ENCODE measurements around the gene FOXE1. TPM values are rescaled to one million over a fixed set of nuclear protein-coding genes. Genes with fewer than 3 reads are reported as not detected.

FOXE1 gene
- polyA plus RNA-seq, 1 experiment = 0.07 TPM

DNA sequence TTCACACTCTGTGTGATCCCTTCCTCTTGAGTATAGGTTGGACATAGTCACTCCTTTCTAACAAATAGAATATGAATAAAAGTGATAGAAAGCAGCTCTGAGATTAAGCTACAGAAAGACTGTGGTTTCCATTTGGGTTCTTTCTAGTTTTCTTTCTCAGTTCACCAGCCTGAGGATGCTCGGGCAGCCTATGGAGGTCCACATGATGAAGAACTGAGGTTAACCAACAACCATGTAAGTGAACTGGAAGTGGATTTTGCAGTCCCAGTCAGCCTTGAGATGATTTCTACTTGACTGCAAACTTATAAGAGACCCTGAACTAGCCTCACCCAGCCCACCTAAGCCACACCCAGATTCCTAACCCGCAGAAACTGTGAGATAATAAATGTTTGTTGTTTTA lies 10.1 kb upstream of the FOXE1 start:
- H3K27ac ChIP-seq (ENCODE audit: low read depth, low read length) = no peak overlapping the region
- no peaks in the 10 kb centered on the region for H3K9me3 ChIP-seq (ENCODE audit: control insufficient read depth, insufficient read depth, low read length)
- no peak for DNase-seq (ENCODE audit: low read depth, low spot score)
- POLR2A ChIA-PET = no interaction called here
- CTCF ChIA-PET = interaction anchor here (1.7 kb wide), 1 partner anchor 24 kb away, joined by 3 read pairs; no protein-coding TSS in a partner anchor
- peaks cover 30% of the 10 kb centered on the region for H3K27me3 ChIP-seq (ENCODE audit: control insufficient read depth, insufficient read depth, low read length)
- TF ChIP-seq, protein P1, sequence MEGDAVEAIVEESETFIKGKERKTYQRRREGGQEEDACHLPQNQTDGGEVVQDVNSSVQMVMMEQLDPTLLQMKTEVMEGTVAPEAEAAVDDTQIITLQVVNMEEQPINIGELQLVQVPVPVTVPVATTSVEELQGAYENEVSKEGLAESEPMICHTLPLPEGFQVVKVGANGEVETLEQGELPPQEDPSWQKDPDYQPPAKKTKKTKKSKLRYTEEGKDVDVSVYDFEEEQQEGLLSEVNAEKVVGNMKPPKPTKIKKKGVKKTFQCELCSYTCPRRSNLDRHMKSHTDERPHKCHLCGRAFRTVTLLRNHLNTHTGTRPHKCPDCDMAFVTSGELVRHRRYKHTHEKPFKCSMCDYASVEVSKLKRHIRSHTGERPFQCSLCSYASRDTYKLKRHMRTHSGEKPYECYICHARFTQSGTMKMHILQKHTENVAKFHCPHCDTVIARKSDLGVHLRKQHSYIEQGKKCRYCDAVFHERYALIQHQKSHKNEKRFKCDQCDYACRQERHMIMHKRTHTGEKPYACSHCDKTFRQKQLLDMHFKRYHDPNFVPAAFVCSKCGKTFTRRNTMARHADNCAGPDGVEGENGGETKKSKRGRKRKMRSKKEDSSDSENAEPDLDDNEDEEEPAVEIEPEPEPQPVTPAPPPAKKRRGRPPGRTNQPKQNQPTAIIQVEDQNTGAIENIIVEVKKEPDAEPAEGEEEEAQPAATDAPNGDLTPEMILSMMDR (IDR thresholded peaks at IDR 0.05; ENCODE audit: low read depth, low read length) = no peak
- H3K4me3 ChIP-seq (ENCODE audit: low read depth, low read length) = no peak overlapping the region

DNA sequence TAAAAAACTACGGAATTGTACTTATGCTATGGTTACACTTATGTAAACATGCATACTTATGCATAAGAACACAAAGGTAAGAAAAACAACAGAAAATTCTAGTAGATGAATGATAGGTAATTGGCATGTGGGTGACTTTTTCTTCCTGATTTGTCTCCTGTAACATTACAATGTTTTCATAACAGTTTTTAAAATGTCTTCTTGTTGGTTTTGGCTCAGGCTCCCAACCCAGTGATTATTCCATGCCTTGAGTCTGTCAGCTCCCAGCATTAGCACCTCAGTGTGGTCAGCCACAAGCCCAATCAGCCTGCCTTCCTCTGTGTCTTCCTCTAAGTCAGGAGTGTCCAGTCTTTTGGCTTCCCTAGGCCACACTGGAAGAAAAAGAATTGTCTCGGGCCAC lies 7.9 kb upstream of the FOXE1 start:
- H3K27ac ChIP-seq (ENCODE audit: low read depth, low read length) = no peak overlapping the region
- H3K27me3 ChIP-seq (ENCODE audit: control insufficient read depth, insufficient read depth, low read length) = peaks cover 52% of the 10 kb centered on the region
- DNase-seq (ENCODE audit: low read depth, low spot score) = no peak
- TF ChIP-seq, protein P1 (IDR thresholded peaks at IDR 0.05; ENCODE audit: low read depth, low read length) = no peak
- no peaks in the 10 kb centered on the region for H3K9me3 ChIP-seq (ENCODE audit: control insufficient read depth, insufficient read depth, low read length)
- POLR2A ChIA-PET = no interaction called here
- CTCF ChIA-PET = interaction anchor here (1.2 kb wide), 1 partner anchor 132 kb away, joined by 3 read pairs; no protein-coding TSS in a partner anchor
- no peak overlapping the region for H3K4me3 ChIP-seq (ENCODE audit: low read depth, low read length)

DNA sequence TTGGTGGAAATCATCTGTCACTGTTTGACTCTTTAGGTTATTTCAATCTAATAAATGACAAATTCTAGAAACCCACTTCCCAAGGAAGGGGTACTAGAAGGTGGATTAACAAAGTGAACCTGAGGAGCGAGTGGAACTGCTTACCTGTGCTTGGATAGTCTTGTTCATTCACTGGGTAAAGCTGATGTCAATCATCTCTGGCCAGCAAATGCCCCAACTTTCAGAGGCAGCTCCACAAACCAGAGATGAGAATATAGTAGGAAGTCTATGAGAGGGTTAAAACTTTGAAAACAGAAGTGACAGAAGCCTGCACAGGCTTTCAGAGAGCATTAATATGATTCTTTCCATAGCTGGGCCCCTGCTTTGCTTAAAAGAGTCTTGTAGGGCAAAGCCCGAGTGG lies 7.3 kb upstream of the FOXE1 start:
- ChIA-PET POLR2A (no interaction called here), CTCF (interaction anchor here (1.0 to 1.2 kb wide), 2 partner anchors 55 to 132 kb away, joined by 3 read pairs; no protein-coding TSS in a partner anchor)
- Histone ChIP-seq H3K9me3 (ENCODE audit: control insufficient read depth, insufficient read depth, low read length) (no peaks in the 10 kb centered on the region), H3K27me3 (ENCODE audit: control insufficient read depth, insufficient read depth, low read length) (peaks cover 56% of the 10 kb centered on the region), H3K27ac (ENCODE audit: low read depth, low read length) (no peak overlapping the region), H3K4me3 (ENCODE audit: low read depth, low read length) (no peak overlapping the region)
- TF ChIP-seq, protein P1 (IDR thresholded peaks at IDR 0.05; ENCODE audit: low read depth, low read length) = no peak
- DNase-seq (ENCODE audit: low read depth, low spot score) = no peak

DNA sequence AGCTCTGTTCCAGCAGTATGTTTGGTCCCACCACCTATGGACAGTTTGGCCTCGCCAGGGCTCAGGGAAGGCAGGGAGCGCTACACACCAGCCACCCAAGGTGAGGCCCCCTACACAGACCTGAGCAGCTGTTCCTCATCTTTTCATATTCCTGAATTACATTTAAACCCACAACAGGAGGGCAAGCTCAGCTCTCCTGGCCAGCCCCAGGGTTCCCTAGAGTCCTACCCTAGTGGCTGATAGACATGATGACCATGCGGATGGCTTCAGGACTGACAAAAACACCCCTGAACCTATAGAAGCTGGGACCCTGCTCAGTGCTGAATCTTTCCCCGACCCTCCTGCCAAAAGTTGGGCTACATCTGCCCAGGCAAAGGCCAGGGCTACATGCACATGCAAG lies 6.7 kb upstream of the FOXE1 start:
- no peak overlapping the region for H3K4me3 ChIP-seq (ENCODE audit: low read depth, low read length)
- ChIA-PET CTCF (interaction anchor here (1.0 kb wide), 1 partner anchor 54 kb away, joined by 3 read pairs; no protein-coding TSS in a partner anchor), POLR2A (no interaction called here)
- no peak overlapping the region for H3K27ac ChIP-seq (ENCODE audit: low read depth, low read length)
- TF ChIP-seq, protein P1 (IDR thresholded peaks at IDR 0.05; ENCODE audit: low read depth, low read length) = no peak
- no peak for DNase-seq (ENCODE audit: low read depth, low spot score)
- peaks cover 62% of the 10 kb centered on the region for H3K27me3 ChIP-seq (ENCODE audit: control insufficient read depth, insufficient read depth, low read length)
- no peaks in the 10 kb centered on the region for H3K9me3 ChIP-seq (ENCODE audit: control insufficient read depth, insufficient read depth, low read length)

DNA sequence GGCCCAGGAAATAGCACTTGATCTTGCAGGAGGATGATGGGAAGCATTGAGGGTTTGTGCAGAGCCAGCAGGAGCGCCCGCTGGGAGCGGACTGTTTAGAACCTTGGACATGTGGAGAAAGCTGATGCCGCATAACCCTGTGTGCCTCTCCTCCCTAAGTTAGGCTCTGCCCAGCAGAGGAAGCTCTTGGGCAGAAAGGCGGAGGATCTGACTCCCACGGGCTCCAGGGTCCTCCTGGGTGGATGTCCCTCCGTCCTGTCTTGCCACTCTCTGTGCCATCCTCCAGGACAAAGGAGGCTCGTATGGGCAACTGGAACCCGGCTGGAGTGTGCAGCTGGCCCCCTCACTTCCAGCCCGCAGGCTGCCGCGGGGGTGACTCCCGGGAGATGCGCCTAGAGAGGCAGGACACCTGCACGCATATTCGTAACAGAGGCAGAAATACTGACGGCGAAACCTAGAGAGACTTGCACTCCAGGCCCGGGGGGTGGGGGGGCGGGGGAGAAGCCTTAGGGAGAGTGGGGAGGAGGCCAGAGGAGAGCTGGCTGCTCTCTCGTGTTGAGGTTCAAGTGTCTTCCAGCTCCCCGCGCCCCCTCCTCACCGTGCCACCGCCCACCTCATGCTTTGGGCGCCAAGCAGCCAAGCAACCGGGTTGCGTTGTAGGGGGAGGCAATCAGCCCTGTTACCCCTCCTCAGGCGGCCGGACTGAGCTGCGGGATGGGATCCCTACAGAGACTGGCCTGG lies 5.4 kb upstream of the FOXE1 start:
- CTCF ChIA-PET = no interaction called here
- H3K4me3 ChIP-seq (ENCODE audit: low read depth, low read length) = no peak overlapping the region
- peaks cover 3% of the 10 kb centered on the region; the same call in 1 of the 2 replicates for H3K9me3 ChIP-seq (ENCODE audit: control insufficient read depth, insufficient read depth, low read length)
- DNase-seq (ENCODE audit: low read depth, low spot score) = no peak
- H3K27me3 ChIP-seq (ENCODE audit: control insufficient read depth, insufficient read depth, low read length) = peaks cover 73% of the 10 kb centered on the region
- TF ChIP-seq, protein P1 (IDR thresholded peaks at IDR 0.05; ENCODE audit: low read depth, low read length) = no peak
- no peak overlapping the region for H3K27ac ChIP-seq (ENCODE audit: low read depth, low read length)
- POLR2A ChIA-PET = interaction anchor here (1.0 kb wide), 1 partner anchor 30 kb away, joined by 4 read pairs; no protein-coding TSS in a partner anchor
